GM18498 (cell line): ENCODE measurements around the gene C12orf43.

Source experiments
- ATAC-seq: cut with Tn5 transposase; IDR thresholded peaks from one replicate; pipeline ENCODE4 v1.9.1; 2021; ENCODE audit warnings: mild to moderate bottlenecking, moderate library complexity; ENCODE audit not compliant: unreplicated experiment

The C12orf43 gene

GRCh38 chr12:121000530-121000929, 15.8 kb downstream of the C12orf43 start:
- no peak for ATAC-seq

GRCh38 chr12:120999191-121000120, 16.8 kb downstream of the C12orf43 start:
- ATAC-seq = no peak

GRCh38 chr12:120998435-120998834, 17.9 kb downstream of the C12orf43 start:
- ATAC-seq = no peak

- no peak for ATAC-seq
Measured at GRCh38 chr12:120997448-120997847, 18.8 kb downstream of the C12orf43 start.

- ATAC-seq = no peak
Measured at GRCh38 chr12:120996133-120996746, 20.0 kb downstream of the C12orf43 start.

GRCh38 chr12:120994589-120995337, 21.5 kb downstream of the C12orf43 start:
- no peak for ATAC-seq

GRCh38 chr12:120994059-120994458, 22.2 kb downstream of the C12orf43 start:
- no peak for ATAC-seq

- ATAC-seq = no peak
Measured at GRCh38 chr12:120993496-120993895, 22.8 kb downstream of the C12orf43 start.

GRCh38 chr12:120992989-120993388, 23.3 kb downstream of the C12orf43 start:
- no peak for ATAC-seq

- no peak for ATAC-seq
Measured at GRCh38 chr12:120991965-120992364, 24.3 kb downstream of the C12orf43 start.

GRCh38 chr12:120990487-120991055, 25.7 kb downstream of the C12orf43 start:
- no peak for ATAC-seq

GRCh38 chr12:120989687-120990086, 26.6 kb downstream of the C12orf43 start:
- no peak for ATAC-seq

- ATAC-seq = no peak
Measured at GRCh38 chr12:120988658-120989057, 27.6 kb downstream of the C12orf43 start.

GRCh38 chr12:120988234-120988633, 28.1 kb downstream of the C12orf43 start:
- no peak for ATAC-seq

- ATAC-seq = no peak
Measured at GRCh38 chr12:120984351-120984898, 31.9 kb downstream of the C12orf43 start.

- ATAC-seq = no peak
Measured at GRCh38 chr12:120983759-120984158, 32.5 kb downstream of the C12orf43 start.

- no peak for ATAC-seq
Measured at GRCh38 chr12:120982659-120983058, 33.6 kb downstream of the C12orf43 start.

- no peak for ATAC-seq
Measured at GRCh38 chr12:120981407-120981941, 34.8 kb downstream of the C12orf43 start.

- ATAC-seq = no peak
Measured at GRCh38 chr12:120980800-120981368, 35.4 kb downstream of the C12orf43 start.
